Embryonic facial prominence (tissue), 1 donor: ENCODE data around the gene NASP.

Experiments
- DNase-seq: peaks from one replicate; pipeline ENCODE4 v3.0.0-alpha.2; 2016; ENCODE audit errors: extremely low spot score

Gene NASP, protein sequence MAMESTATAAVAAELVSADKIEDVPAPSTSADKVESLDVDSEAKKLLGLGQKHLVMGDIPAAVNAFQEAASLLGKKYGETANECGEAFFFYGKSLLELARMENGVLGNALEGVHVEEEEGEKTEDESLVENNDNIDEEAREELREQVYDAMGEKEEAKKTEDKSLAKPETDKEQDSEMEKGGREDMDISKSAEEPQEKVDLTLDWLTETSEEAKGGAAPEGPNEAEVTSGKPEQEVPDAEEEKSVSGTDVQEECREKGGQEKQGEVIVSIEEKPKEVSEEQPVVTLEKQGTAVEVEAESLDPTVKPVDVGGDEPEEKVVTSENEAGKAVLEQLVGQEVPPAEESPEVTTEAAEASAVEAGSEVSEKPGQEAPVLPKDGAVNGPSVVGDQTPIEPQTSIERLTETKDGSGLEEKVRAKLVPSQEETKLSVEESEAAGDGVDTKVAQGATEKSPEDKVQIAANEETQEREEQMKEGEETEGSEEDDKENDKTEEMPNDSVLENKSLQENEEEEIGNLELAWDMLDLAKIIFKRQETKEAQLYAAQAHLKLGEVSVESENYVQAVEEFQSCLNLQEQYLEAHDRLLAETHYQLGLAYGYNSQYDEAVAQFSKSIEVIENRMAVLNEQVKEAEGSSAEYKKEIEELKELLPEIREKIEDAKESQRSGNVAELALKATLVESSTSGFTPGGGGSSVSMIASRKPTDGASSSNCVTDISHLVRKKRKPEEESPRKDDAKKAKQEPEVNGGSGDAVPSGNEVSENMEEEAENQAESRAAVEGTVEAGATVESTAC

DNA sequence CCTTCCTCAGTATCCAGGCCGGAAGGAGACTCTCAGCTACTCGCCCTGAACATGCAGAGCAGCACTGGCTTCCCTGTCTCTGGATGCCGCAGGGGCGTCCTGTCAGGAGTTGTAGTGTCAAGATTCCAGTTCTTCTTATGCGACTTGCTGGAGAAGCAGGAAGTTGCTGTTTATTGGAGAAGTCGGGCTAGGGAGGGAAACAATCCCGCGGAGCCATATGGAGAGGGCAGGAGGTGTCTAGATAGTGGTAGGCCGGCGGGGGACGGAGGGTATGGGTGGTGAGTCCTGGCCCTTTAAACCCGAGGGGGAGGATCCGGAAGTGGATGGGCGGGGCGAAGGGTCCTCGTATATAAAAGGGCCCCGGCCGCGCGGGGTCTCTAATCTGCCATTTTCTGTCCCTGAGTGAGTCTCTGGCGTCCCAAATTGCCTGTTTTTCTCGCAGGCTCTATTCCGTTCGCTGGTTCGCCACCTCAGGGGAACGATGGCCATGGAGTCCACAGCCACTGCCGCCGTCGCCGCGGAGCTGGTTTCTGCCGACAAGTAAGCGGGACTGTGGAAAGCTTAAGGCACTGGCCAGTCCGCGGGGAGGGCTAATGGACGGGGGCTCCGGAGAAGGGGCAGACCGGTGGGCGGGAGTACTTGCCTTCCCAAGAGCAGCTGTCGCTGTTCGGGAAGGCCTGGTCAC is at the start of gene NASP:
NASP (plus strand) TSS at position 376 of the 685 bp plus-strand sequence; CDS start at position 482, 106 bp downstream.
- DNase-seq: peak; percentile 71

DNA sequence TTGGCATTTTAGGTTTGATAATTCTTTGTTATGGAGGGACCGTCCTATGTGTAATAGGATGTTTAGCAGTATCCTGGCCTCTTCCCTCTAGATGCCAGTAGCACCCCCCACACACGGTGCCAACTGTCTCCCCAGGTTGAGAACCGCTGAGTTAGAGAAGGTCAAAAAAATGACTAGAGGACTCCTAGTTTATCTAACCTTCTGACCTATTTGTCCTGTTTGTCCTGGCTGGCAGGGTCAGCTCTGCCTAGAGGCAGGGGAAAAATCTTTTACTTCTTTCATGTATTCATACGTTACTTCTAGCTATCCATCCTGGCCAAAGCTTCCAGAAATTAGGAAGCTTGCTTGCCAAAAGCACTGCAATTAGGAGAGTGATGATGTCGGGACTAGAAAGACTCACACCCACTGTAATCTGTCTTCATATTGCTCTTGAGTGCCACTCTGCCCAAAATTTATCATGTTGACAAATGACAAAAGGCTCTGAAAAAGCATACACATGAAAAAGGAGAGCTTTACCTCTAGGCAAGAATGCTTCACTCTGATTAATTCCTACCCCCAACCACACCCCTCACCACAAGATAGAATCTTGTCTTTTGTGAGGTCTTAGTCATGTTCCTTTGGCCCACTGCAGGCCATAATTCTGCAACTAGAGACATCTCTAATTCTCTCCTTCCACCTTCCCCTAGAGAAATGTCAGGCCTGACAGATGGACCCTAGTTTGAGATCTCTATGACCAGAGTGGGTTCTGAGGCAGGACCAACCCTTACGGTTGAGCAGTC is 47.7 kb upstream of the NASP start:
- DNase-seq: no peak

DNA sequence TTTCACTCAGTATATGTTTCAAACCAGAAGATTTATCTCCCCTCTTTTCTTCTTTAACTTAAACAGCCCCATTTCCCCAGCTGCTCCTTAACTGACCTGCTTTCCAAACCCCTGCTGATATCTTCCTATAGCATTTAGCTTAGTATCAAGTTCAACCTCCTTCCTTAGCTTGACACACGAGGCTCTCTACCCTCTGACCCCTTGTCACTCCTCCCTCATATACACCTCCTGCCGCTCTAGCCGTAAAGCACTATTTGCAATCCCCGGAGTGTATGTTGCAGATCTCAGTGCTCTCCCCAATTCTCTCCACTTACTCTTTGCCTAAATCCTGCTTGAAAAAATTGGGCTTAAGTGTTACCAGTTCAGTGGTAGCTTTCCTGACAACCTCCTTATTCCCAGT is 47.0 kb upstream of the NASP start:
- no peak for DNase-seq

DNA sequence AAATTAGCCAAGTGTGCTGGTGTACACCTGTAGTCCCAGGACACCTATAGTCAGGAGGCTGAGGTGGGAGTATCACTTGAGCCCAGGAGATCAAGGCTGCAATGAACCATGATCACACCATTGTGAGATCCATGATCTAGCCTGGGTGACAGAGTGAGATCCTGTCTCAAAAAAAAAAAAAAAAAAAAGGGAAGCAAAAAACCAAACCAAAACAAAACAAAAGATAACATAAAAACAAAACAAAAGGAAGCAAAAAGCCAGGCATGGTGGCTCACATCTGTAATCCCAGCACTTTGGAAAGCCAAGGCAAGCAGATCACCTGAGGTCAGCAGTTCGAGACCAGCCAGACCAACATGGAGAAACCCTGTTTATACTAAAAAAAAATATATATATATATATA is 42.6 kb upstream of the NASP start:
- DNase-seq: no peak

DNA sequence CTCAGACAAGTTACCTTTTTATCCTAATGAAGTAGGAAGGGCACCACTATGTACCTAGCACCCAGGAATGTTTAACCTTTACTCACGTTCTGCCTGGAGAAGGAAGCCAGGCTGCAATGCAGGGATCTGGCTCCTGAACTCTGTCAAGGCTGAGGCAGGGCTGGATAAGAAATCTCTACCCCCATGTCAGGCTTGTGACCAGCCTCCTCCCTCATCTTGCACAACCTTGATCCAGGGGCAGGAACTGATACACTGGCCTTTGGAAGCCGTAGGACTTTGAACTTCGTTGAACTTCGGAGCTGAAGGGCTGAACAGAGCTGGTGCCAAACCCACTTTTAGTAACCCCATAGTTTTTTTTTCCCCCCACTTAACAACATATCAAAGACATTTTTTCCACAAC is 41.2 kb upstream of the NASP start:
- no peak for DNase-seq

DNA sequence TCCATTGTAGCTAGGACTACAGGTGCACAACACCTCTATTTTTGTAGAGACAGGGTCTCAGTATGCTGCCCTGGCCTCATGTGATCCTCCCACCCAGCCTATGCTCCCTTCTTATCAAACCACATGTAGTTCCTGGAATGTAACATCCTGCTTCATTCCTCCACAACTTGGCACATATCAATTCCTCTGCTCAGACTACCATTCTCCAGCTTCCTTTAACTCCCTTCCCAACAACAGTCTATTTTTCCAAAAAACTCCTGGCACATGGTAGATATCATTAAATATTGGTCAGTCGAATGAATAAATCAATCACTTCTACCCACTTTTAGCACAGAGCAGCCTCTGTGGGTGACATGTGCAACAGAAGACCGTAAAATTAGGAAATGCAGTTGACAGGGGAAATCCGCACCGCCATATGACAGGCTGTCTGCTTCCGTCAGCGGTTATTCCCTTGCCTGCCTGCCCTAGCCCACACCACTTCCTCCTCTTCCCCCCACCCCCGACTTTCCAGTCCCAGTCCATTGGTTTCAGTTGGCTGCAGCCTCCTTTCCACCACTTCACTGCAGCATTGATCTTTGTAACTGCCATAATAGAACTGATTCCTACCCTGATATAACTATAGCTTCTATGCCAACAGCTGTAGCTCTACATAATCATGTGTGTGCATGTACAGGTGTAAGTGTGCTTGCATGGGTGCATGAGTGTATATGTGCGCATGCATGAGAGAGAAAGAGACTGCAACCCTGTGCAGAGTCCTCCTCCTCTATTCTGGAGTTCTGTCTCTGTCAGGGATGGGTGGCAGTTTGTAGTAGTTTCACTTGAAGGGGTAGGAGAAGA is 40.0 kb upstream of the NASP start:
- DNase-seq: no peak

DNA sequence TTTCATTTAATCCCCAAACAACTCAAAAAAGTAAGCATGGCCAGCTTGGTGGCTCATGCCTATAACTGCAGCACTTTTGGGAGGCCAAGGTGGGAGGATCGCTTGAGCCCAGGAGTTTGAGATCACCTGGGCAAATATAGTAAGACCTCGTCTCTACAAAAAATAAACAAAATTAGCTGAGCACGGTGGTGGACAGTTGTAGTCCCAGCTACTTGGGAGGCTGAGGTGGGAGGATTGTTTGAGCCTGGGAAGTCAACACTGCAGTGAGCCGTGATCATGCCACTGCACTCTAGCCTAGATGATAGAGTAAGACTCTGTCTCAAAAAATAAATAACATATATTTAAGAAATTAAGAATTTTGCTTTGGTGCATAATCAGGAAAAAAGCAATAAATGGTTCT is 39.3 kb upstream of the NASP start:
- no peak for DNase-seq

DNA sequence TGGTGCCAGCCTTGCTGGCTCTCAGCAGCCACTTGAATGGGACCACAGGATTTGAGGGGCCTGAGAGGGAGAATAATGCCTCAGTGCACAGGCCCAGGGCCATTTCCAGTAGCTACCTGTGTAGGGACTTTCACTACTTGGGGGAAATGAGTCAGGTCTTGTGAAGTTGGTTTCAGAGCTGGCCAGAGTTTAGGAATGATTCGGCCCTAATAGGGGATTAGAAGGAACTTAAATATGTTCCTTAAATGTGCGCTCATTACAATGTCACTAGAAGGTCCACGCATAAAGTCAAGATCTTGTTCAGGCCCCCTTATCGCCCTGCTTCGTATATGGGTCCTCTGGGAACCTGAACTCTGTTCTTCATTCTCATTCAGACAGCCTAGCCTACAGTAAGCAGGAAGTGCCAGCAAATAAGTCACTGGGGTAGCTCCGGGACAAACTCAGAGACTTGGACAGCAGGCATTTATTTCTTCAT is 38.8 kb upstream of the NASP start:
- DNase-seq: no peak

DNA sequence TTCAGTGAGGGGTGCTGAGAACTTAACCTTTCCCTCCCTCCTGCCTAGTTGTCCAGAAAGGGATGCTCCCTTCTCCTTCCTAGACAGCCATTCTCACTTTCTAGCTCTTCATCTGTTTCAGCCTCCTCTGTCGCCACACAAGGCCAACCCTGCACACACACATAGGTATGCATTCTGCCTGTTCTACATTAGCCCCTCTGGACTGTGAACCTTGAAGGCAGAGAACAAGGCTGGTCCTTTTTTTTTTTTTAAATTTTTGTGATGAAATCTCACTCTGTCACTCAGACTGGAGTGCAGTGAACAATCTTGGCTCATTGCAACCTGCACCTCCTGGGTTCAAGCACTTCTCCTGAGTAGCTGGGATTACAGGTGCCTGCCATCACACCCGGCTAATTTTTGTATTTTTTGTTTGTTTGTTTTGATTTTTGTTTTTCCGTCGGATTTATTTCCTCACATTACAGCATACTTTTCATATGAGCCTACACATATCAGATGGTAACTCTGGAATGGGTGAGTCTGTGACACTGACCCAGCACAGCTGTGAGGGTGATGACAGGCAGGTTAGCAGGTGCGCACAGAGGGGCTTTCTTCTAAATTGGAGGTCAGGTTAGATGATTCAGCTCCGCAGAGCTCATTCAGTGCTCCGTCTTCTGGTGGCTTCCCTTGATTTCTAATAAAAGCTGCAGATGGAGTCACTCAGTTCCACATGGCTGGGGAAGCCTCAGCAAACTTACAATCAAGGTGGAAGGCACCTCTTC is 38.1 kb upstream of the NASP start:
- DNase-seq: no peak

DNA sequence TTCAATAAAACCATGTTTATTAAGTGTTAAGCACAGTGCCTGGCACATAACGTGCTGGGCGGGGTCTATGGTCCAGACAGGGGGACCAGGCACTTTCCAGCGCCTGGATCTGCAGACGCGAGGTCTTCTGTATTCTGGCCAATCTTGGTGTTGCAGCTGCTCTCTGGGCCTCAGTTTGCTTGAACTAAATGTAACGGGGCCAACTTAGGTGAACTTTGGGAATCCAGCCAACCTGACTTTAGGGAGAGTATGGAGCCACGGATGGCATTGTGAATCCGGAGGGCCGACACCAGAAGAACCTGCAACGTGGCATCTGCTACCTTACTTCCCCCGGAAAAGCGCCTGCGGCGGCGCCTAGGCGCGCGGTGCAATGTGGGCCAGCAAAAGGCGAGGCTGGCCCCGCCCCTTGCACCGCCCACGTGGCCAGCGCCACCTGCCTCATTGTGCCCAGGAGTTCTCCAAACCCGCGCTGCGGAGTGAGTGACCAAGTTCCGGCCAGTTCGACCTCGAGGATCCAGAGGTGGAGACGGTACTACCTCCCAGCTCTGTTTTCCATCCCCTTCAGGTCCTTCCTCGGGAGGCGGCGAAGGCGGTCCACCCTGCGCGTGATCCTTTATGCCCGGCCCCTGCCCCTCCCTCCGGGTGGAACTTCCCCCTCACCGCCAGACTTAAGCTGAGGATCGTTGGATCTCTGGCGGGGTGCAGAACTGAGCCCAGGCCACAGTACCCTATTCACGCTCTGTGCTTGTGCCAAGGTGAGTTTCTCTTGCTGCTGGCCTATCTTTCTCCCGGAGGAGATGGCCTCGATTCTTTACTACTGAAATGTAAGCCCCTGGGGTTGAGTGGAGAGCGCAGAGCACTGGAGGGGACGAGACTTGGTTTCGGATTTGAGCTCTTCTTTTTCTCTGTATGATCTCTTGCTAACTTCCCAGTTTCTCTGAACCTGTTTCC is 33.2 kb upstream of the NASP start, which contains the start of gene AKR1A1:
AKR1A1 (plus strand) TSS at position 426 of the 951 bp plus-strand sequence. CDS start 10,969 bp downstream, outside the sequence.
- DNase-seq: peak; percentile 69

DNA sequence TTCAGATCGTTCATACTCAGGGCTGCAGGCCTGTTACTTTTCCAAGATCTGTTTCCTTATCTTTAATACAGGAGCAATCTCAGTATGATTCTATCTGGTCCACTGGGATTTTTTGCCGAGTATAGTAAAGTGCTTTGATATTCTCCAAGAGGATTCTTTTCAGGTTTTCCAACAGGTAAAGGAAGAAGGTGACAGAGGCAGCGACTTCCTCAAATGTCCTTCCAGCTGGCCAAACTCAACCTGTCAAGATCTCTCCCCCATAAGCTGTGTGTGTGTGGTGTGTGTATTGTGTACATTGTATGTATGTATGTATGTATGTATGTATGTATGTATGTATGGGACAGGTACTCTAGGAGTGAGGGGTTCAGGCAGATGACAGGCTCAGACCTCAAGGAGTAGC is 32.2 kb upstream of the NASP start:
- DNase-seq: no peak

DNA sequence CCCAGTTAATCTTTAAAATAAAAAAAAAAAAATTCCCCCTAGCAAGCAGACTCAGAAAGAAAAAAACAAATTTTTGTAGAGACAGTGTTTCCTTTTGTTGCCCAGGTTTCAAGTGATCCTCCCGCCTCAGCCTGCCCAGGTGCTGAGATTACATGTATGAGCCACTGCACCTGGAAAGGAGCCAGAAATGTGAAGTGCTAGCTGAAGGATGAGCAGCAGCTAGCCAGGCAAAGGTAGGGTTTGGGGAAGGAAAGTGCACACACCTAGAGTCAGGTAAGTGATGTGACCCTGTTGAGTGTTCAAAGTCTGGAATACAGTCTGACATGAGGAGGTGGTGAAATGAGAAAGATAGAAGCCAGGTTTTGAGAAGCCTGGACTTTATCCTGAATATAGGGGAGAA is 31.5 kb upstream of the NASP start:
- no peak for DNase-seq

DNA sequence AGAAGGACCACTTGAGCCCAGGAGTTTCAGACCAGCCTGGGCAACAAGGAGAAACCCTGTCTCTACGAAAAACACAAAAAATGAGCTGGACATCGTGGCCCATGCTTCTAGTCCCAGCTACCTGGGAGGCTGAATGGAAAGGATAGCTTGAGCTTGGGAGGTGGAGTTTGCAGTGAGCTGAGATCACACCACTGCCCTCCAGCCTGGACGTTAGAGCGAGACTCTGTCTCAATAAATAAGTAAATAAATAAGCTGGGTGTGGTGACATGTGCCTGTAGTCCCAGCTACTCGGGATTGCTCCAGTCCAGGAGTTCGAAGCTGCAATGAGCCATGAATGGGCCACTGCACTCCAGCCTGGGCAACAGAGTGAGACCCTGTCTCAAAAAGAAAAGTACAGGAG is 29.6 kb upstream of the NASP start:
- no peak for DNase-seq

DNA sequence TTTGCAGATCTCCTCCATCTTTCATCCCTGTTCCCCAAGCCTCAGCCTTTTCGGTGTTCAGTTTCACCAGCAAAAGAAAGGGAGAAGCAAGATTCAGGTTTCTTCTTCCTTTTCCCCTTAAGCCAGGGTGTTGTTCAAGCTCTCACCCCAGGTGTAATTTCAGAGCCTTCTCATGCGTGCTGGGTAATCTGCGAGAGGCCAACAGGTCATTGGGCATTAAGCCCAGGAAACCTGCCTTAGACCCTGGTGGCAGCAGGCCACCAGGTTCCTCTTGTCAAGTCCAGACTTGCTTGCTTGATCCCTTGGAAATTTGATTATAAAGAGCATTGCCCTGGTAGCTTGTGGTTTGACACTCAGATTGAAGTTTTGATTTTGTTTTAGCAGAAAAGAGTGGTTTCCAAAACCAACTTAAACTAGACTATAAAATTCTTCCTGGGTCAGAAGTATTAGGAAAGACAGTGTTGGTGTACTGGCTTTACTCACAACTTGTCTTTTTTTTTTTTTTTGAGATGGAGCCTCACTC is 26.4 kb upstream of the NASP start:
- no peak for DNase-seq

DNA sequence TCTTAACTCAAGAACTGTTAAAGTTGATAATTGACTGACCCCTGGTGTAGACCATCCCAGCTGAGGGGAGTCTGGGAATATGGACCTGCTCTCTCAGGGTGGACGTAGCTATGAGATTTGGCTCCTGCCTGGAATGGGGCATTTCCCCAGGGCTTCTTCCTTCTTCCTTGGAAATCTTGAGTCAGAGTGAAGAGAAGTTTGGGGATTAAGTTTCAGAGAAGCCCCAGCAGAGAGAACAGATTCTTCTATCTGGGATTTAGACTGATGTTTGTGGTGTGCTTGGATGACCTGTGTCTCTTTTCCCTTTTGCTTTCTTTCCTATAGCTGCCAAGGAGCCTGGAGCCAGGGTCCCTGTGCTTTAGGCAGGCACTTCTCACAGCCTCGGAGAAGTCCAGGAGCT is 20.0 kb upstream of the NASP start:
- no peak for DNase-seq

DNA sequence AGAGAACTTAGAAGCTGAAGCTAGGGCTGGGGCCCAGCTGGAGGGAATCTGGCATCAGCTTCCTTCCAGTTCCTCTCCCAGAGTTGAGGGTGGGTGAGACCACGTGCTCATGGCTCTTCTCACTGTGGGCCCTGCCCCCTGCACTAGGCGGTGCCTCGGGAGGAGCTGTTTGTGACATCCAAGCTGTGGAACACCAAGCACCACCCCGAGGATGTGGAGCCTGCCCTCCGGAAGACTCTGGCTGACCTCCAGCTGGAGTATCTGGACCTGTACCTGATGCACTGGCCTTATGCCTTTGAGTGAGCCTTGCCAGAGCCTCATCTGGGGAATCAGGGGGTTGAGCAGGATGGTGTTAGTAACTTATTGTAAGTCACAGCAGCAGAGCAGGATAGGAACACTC is 17.1 kb upstream of the NASP start:
- no peak for DNase-seq

DNA sequence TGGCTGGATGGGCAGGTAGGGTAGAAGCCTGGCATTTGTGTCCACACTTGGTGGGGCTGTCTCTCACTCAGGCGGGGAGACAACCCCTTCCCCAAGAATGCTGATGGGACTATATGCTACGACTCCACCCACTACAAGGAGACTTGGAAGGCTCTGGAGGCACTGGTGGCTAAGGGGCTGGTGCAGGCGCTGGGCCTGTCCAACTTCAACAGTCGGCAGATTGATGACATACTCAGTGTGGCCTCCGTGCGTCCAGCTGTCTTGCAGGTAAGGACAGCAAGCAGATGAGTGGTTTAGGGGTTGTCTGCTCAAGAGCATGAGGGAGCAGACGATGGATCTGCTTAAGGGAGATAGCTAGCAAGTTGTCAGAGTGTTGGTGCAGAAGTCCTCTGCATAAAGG is 15.9 kb upstream of the NASP start:
- no peak for DNase-seq

DNA sequence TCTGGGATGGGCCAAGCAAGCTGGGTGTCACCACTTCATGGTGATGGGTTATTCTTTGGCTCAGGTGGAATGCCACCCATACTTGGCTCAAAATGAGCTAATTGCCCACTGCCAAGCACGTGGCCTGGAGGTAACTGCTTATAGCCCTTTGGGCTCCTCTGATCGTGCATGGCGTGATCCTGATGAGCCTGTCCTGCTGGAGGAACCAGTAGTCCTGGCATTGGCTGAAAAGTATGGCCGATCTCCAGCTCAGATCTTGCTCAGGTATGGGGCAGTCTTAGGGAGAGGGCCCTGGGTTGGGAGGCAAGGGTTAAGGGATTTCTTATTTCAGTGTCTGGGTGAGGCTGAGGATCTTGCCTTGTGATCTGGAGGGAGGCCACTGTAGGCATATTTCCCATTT is 15.4 kb upstream of the NASP start:
- no peak for DNase-seq
